ENCODE results near the gene CENPP.

GRCh38 chr9:92514635-92515034 is 188.9 kb downstream of the CENPP start:
- no peak for TF ChIP-seq GATA2 (IDR thresholded peaks at IDR 0.05; ENCODE audit: low read depth, low read length)
- TF ChIP-seq GATA3 (IDR thresholded peaks at IDR 0.05; ENCODE audit: low read depth, low read length): no peak

Data from SH-SY5Y (cell line).